B cell (primary cell): ENCODE results near the gene ING3. TPM values are rescaled to one million over a fixed set of nuclear protein-coding genes. Genes with fewer than 3 reads are reported as not detected.

Experiments used
- ATAC-seq: fragments of 200-7000 bp; cut with Tn5 transposase; one replicate; pipeline ENCODE4 v1.10.0; 2021; ENCODE audit warnings: low read depth, mild to moderate bottlenecking, moderate number of reproducible peaks, moderate library complexity
- CTCF ChIA-PET: fragments of 350-600 bp; sonication (Branson Sonifier 250); formaldehyde crosslinking; loops from one replicate; lab custom pipeline; 2021; ENCODE audit warnings: antibody characterized with exemption, inconsistent platforms; lab: Charles Lee
- POLR2A ChIA-PET: fragments of 350-600 bp; sonication (Branson Sonifier 250); formaldehyde crosslinking; loops from one replicate; lab custom pipeline; 2021; ENCODE audit warnings: antibody characterized with exemption; lab: Charles Lee
- DNase-seq: peaks from one replicate; pipeline ENCODE4 v3.0.0; 2013
- H2AFZ ChIP-seq: 2 replicates; pipeline ENCODE4 v1.6.1; 2012; ENCODE audit warnings: mild to moderate bottlenecking, low read depth, low read length; ENCODE audit not compliant: insufficient read depth, poor library complexity, severe bottlenecking
- H3K27ac ChIP-seq, 2 donors: 1 replicate in 1 of 2; 2 replicates in 1 of 2; pipeline ENCODE4 v1.5.1; 2012 to 2013; ENCODE audit warnings: low read length in 2 of 2, mild to moderate bottlenecking in 2 of 2, moderate library complexity in 1 of 2
- H3K27me3 ChIP-seq, 4 experiments: fragments of 200-600 bp in 1 of 4; sonication (generic) in 1 of 4; replicated peaks in 1 of 4; 1 replicate in 2 of 4; 2 replicates in 2 of 4; pipeline versions ENCODE4 v1.6.1 to v1.7.0; 2013 to 2016; ENCODE audit warnings: low read length in 3 of 4, mild to moderate bottlenecking in 2 of 4, mixed read lengths in 1 of 4, moderate library complexity in 1 of 4; ENCODE audit not compliant: insufficient read depth in 4 of 4, control insufficient read depth in 3 of 4; ENCODE audit errors: control extremely low read depth in 1 of 4
- H3K36me3 ChIP-seq, 2 experiments: replicated peaks in 1 of 2; 1 replicate in 1 of 2; 2 replicates in 1 of 2; pipeline versions ENCODE4 v1.6.1 to v1.7.1; 2013; ENCODE audit warnings: low read length in 1 of 2; ENCODE audit not compliant: insufficient read depth in 2 of 2, control insufficient read depth in 1 of 2; ENCODE audit errors: control extremely low read depth in 1 of 2, extremely low read depth in 1 of 2
- H3K4me1 ChIP-seq, 2 donors: fragments of 200-600 bp in 1 of 2; sonication (generic) in 1 of 2; 1 replicate in 1 of 2; 2 replicates in 1 of 2; pipeline versions ENCODE4 v1.5.1 to v1.6.1; 2013 to 2017; ENCODE audit warnings: low read length in 2 of 2; ENCODE audit not compliant: control insufficient read depth in 2 of 2, insufficient read depth in 2 of 2
- H3K4me2 ChIP-seq: replicated peaks from 2 replicates; pipeline ENCODE3; 2012; ENCODE audit warnings: mild to moderate bottlenecking, low read depth, low read length; ENCODE audit not compliant: poor library complexity, severe bottlenecking
- H3K4me3 ChIP-seq, 5 experiments: fragments of 200-600 bp in 1 of 5; sonication (generic) in 1 of 5; 1 replicate in 3 of 5; 2 replicates in 2 of 5; pipeline versions ENCODE4 v1.5.1 to v1.7.0; 2011 to 2016; ENCODE audit warnings: low read length in 4 of 5, mild to moderate bottlenecking in 4 of 5, low read depth in 2 of 5, control low read depth in 1 of 5, moderate library complexity in 1 of 5; ENCODE audit not compliant: insufficient read depth in 1 of 5; ENCODE audit errors: control extremely low read depth in 1 of 5, extremely low read depth in 1 of 5
- H3K79me2 ChIP-seq: fragments of 200-600 bp; sonication (generic); one replicate; pipeline ENCODE4 v1.6.0; 2016; ENCODE audit warnings: low read length; ENCODE audit not compliant: control insufficient read depth, insufficient read depth
- H3K9ac ChIP-seq: fragments of 200-600 bp; sonication (generic); 2 replicates; pipeline ENCODE4 v1.6.1; 2017; ENCODE audit warnings: mild to moderate bottlenecking, low read length, moderate library complexity
- H3K9me3 ChIP-seq, 3 donors: one replicate each; pipeline versions ENCODE4 v1.6.1 to v1.7.1; 2013; ENCODE audit warnings: low read length in 2 of 3; ENCODE audit not compliant: control insufficient read depth in 2 of 3, insufficient read depth in 1 of 3; ENCODE audit errors: control extremely low read depth in 1 of 3
- H4K20me1 ChIP-seq: 2 replicates; pipeline ENCODE4 v1.6.0; 2012; ENCODE audit warnings: mild to moderate bottlenecking, low read length; ENCODE audit not compliant: insufficient read depth, control insufficient read depth, poor library complexity, severe bottlenecking
- H3K27ac Mint-ChIP-seq: one replicate; pipeline ENCODE4 v1.8.0; 2021; ENCODE audit warnings: mixed read lengths
- H3K27me3 Mint-ChIP-seq: one replicate; pipeline ENCODE4 v1.8.0; 2021; ENCODE audit warnings: mixed read lengths
- H3K4me1 Mint-ChIP-seq: one replicate; pipeline ENCODE4 v1.8.0; 2021; ENCODE audit warnings: mixed read lengths
- H3K4me3 Mint-ChIP-seq: one replicate; pipeline ENCODE4 v1.8.0; 2021; ENCODE audit warnings: mixed read lengths
- H3K9me3 Mint-ChIP-seq: one replicate; pipeline ENCODE4 v1.8.0; 2022; ENCODE audit warnings: mixed read lengths; ENCODE audit not compliant: insufficient read depth
- CTCF ChIP-seq: fragments of 200-600 bp; IDR thresholded peaks from one replicate; pipeline ENCODE4 v1.8.0; 2022; ENCODE audit warnings: antibody characterized with exemption, mild to moderate bottlenecking
- EZH2 ChIP-seq: IDR thresholded peaks from 2 replicates; pipeline ENCODE4 v1.6.1; 2012; ENCODE audit warnings: borderline replicate concordance, low read depth, mild to moderate bottlenecking, moderate library complexity, low read length; ENCODE audit not compliant: insufficient read depth, poor library complexity, severe bottlenecking
- WGBS: methylation state at CpG from one replicate; pipeline ENCODE4 v1.1.5; 2013; ENCODE audit warnings: missing lambda C conversion rate; ENCODE audit not compliant: insufficient coverage; 5-methylcytosine and 5-hydroxymethylcytosine counted together
- intact Hi-C: fragments of 100-400 bp; cut with micrococcal nuclease; formaldehyde crosslinking; loops from one replicate; pipeline ENCODE4 v1.10.0; 2022
- polyA plus RNA-seq: library from polyadenylated mRNA; depleted of rRNA; stranded (reverse); fragments of >200 nt; gene quantifications from 2 replicates; pipeline ENCODE4 v1.2.3, GENCODE V29; 2012
- total RNA-seq, 2 donors: library from RNA; stranded (reverse); fragments of 120-200 nt in 1 of 2; gene quantifications; 1 replicate in 1 of 2; 2 replicates in 1 of 2; pipeline versions ENCODE4 v1.2.3 to v1.2.4, GENCODE V29; 2013 to 2022

ING3 gene
- total and polyA plus RNA-seq, 2 donors (not counting 1 experiment from before 2014, with no cell fraction given), result 29.5 to 38.0 TPM

GRCh38 chr7:121023194-121023593 lies 72.6 kb downstream of the ING3 start:
- no peak overlapping the region for H3K4me3 ChIP-seq
- H3K36me3 ChIP-seq, result no peaks in the 10 kb centered on the region
- H3K79me2 ChIP-seq, result no peaks in the 10 kb centered on the region
- Mint-ChIP-seq H3K4me1 (no peaks in the 10 kb centered on the region), H3K27ac (no peak overlapping the region), H3K27me3 (peaks cover 16% of the 10 kb centered on the region), H3K4me3 (no peak overlapping the region), H3K9me3 (peaks cover 4% of the 10 kb centered on the region)
- ChIA-PET CTCF (no interaction called here), POLR2A (no interaction called here)
- H3K4me2 ChIP-seq, result no peak overlapping the region
- H3K4me1 ChIP-seq, result no peaks in the 10 kb centered on the region
- TF ChIP-seq CTCF, result no peak
- no peak for TF ChIP-seq EZH2
- DNase-seq (no peak), ATAC-seq (no peak)
- intact Hi-C loops, result no loop called here
- no peaks in the 10 kb centered on the region for H4K20me1 ChIP-seq
- no peak overlapping the region for H2AFZ ChIP-seq
- H3K27me3 ChIP-seq, result no peaks in the 10 kb centered on the region
- H3K9me3 ChIP-seq, result no peaks in the 10 kb centered on the region
- no peak overlapping the region for H3K9ac ChIP-seq
- H3K27ac ChIP-seq, result no peak overlapping the region

DNA sequence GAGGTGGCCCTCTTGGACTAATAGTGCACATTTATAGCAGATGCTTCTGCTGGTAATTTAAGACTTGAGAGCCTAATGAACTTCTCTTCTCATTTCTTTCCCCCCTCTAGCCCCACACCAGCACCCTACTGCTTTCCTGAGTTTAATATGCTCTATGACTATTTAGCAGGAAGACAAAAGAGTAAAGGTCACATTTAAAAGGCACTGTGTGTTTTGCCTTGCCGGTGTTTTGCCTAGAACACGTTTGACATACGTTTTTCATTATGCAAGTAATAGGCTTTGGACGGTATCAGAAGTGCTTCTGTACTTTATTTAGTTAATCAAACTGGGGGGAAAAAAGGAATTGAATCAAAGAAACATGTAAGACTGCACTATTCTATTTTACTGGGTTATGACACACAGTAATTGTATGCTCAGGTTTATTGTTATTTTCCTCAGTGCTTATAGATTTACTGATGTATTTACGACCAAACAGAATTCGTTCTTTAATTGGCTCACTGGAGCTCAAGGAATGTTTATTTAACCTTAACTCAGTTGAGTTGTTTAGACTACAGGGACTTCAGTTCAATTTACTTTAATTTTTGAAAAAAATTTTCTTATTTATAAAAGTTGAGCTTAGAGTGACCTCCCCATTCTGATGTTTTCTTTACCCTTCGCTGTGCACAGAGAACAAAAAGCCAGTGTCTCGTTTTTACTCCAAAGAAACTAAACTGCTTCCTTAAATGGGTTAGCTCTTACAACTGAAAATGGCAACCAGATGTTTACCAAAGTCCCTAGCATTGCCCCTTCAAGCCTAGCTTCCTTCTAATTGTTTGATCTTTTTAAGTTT lies 73.3 kb downstream of the ING3 start:
- no peak overlapping the region for H3K27ac Mint-ChIP-seq
- Histone ChIP-seq H3K27ac (no peak overlapping the region), H3K9ac (no peak overlapping the region), H3K4me2 (no peak overlapping the region), H3K36me3 (no peaks in the 10 kb centered on the region), H3K9me3 (no peaks in the 10 kb centered on the region), H3K27me3 (no peaks in the 10 kb centered on the region), H3K4me3 (no peak overlapping the region), H4K20me1 (no peaks in the 10 kb centered on the region), H2AFZ (no peak overlapping the region), H3K4me1 (no peaks in the 10 kb centered on the region), H3K79me2 (no peaks in the 10 kb centered on the region)
- WGBS, result 71% methylated on average over 4 of the region's 8 CpGs
- TF ChIP-seq EZH2 (no peak), CTCF (no peak)
- DNase-seq, result no peak
- peaks cover 16% of the 10 kb centered on the region for H3K27me3 Mint-ChIP-seq
- ATAC-seq, result no peak
- POLR2A ChIA-PET, result no interaction called here
- CTCF ChIA-PET, result no interaction called here
- peaks cover 4% of the 10 kb centered on the region for H3K9me3 Mint-ChIP-seq
- no peak overlapping the region for H3K4me3 Mint-ChIP-seq
- H3K4me1 Mint-ChIP-seq, result no peaks in the 10 kb centered on the region
- intact Hi-C loops, result no loop called here
